RWPE1 (cell line): ENCODE data around the gene CAPZB.
"Not testable (repeated sequence)": the region's sequence is repeated elsewhere in the genome, so short reads cannot be mapped to it uniquely, and the experiment has no call there.

Experiments used
- CTCF ChIA-PET: fragments of 350-600 bp; sonication (Branson Sonifier 250); formaldehyde crosslinking; extraction: SDS; loops from one replicate; lab custom pipeline; 2021; lab: Yijun Ruan, JAX
- POLR2A ChIA-PET: fragments of 400-600 bp; formaldehyde crosslinking; extraction: SDS; loops from one replicate; lab custom pipeline; 2020; ENCODE audit warnings: antibody characterized with exemption; ENCODE audit not compliant: low non-redundant PET; lab: Yijun Ruan, JAX
- DNase-seq: peaks from one replicate; pipeline ENCODE4 v3.0.0; 2012; ENCODE audit warnings: low spot score
- H3K27ac ChIP-seq: fragments of 450-650 bp; 2 replicates; pipeline ENCODE4 v1.5.1; 2017
- CTCF ChIP-seq: fragments of 450-650 bp; conservative IDR thresholded peaks from 2 replicates; pipeline ENCODE4 v1.5.1; 2017; ENCODE audit warnings: low read depth, mild to moderate bottlenecking

The CAPZB gene

GRCh38 chr1:19512545-19512944, 27.2 kb upstream of the CAPZB start:
- no peak for TF ChIP-seq CTCF
- no peak for DNase-seq
- ChIA-PET CTCF (no interaction called here), POLR2A (no interaction called here)
- no peak overlapping the region for H3K27ac ChIP-seq

GRCh38 chr1:19511116-19511515, 25.8 kb upstream of the CAPZB start:
- no peak overlapping the region for H3K27ac ChIP-seq
- no peak for TF ChIP-seq CTCF
- no peak for DNase-seq
- ChIA-PET CTCF (interaction anchor here (1.1 kb wide), 1 partner anchor 23 kb away, joined by 3 read pairs; no protein-coding TSS in a partner anchor), POLR2A (no interaction called here)

GRCh38 chr1:19509647-19510046, 24.3 kb upstream of the CAPZB start:
- H3K27ac ChIP-seq, POLR2A ChIA-PET, DNase-seq: not testable (repeated sequence)
- CTCF ChIA-PET, result interaction anchor here (0.6 kb wide), 1 partner anchor 14 kb away, joined by 4 read pairs; no protein-coding TSS in a partner anchor

- TF ChIP-seq CTCF, result no peak
- ChIA-PET CTCF (no interaction called here), POLR2A (no interaction called here)
- DNase-seq, result no peak
- H3K27ac ChIP-seq, result no peak overlapping the region
Observed at GRCh38 chr1:19507516-19507915, 22.2 kb upstream of the CAPZB start.

GRCh38 chr1:19505693-19506457, 20.5 kb upstream of the CAPZB start:
- no peak overlapping the region for H3K27ac ChIP-seq
- no peak for TF ChIP-seq CTCF
- ChIA-PET CTCF (no interaction called here), POLR2A (no interaction called here)
- DNase-seq, result no peak

GRCh38 chr1:19504796-19505692, 19.7 kb upstream of the CAPZB start:
- POLR2A ChIA-PET, result interaction anchor here (0.7 kb wide), 1 partner anchor 11 kb away, joined by 6 read pairs; no protein-coding TSS in a partner anchor

GRCh38 chr1:19502284-19502683, 16.9 kb upstream of the CAPZB start:
- POLR2A ChIA-PET, H3K27ac ChIP-seq, DNase-seq: not testable (repeated sequence)
- CTCF ChIA-PET, result interaction anchor here (0.6 kb wide), 1 partner anchor 160 kb away, joined by 3 read pairs; no protein-coding TSS in a partner anchor

More at GRCh38 chr1:19504796-19505692, 19.7 kb upstream of the CAPZB start:
- no peak for TF ChIP-seq CTCF
- H3K27ac ChIP-seq, result no peak overlapping the region
- CTCF ChIA-PET, result no interaction called here
- DNase-seq, result no peak

- DNase-seq, H3K27ac ChIP-seq: not testable (repeated sequence)
- ChIA-PET CTCF (interaction anchor here (0.6 kb wide), 1 partner anchor 12 kb away, joined by 3 read pairs; no protein-coding TSS in a partner anchor), POLR2A (interaction anchor here (0.7 kb wide), 1 partner anchor 97 kb away, joined by 3 read pairs; a partner anchor contains a TSS)
Observed at GRCh38 chr1:19499887-19500286, 14.5 kb upstream of the CAPZB start.

GRCh38 chr1:19497443-19497842, 12.1 kb upstream of the CAPZB start:
- H3K27ac ChIP-seq, DNase-seq, POLR2A ChIA-PET: not testable (repeated sequence)
- CTCF ChIA-PET, result interaction anchor here (0.6 kb wide), 1 partner anchor 552 kb away, joined by 5 read pairs; no protein-coding TSS in a partner anchor
